Activated CD8-positive, alpha-beta memory T cell treated with anti-CD3 and anti-CD28 coated beads for 48 hours (primary cell): ENCODE measurements around the gene PROK2.

ENCODE experiments used
- DNase-seq, 3 experiments: peaks; one replicate each; pipeline ENCODE4 v3.0.0-alpha.2; 2020; ENCODE audit warnings: low read depth in 2 of 3, low spot score in 2 of 3

PROK2 gene

DNA sequence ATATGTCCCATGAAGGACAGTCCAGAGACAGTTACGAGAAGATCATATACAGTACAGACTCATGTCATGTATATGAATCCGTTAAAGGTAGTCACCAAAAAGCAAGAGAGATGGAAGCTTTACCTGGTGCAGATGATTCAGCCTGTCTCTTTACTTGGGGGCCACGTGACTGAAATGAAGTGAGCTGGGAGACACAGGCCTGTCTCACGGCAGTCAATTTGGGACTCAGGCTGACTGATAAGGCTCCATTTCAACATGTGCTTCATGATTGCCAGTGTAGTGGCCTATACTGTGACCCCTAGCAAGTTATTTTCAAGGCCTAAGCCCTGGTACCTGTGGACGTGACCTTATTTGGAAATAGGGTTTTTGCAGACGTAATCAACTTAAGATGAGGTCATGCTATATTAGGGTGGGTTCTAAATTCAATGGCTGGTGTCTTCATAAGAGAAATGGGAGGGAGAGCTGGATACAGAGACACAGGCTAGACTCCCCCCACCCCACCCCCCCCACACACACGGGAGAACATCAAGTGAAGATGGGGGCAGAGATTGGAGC, 3.0 kb upstream of the PROK2 start:
- DNase-seq: no peak

DNA sequence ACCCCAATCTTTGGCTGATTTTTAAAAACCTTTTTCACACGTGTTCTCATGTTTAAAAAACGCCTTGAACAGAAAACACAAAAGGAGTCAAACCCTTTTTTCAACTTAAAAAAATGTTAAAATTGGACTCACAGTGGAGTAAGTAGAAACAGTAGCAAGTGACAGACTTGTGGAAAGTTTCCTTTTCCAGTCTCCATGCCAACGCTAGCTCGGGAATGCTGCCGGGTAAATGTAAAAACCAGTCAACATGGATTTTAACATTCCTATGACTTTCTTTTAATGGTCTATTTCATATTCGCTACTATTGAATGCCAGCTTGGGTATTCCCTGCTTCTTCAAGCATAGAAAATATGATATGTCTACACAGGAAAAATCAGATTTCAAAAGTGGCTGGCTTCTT, 1.6 kb upstream of the PROK2 start:
- no peak for DNase-seq

DNA sequence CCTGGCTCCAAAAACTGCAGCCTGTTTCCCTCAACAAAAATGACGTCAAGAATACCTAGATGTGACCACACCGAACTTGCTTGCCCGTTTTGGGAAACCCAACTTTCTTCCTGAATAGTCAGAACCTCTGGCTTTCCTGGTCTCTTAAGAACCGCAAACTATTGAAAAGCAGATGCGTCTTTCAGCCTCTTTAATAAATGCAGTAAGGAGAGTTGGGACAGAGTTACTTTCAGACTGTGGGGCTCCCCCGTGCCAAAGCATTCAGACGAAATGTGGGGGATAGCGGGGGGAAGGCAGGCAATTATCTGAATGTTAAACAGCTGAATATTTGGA, 1.2 kb upstream of the PROK2 start:
- no peak for DNase-seq

DNA sequence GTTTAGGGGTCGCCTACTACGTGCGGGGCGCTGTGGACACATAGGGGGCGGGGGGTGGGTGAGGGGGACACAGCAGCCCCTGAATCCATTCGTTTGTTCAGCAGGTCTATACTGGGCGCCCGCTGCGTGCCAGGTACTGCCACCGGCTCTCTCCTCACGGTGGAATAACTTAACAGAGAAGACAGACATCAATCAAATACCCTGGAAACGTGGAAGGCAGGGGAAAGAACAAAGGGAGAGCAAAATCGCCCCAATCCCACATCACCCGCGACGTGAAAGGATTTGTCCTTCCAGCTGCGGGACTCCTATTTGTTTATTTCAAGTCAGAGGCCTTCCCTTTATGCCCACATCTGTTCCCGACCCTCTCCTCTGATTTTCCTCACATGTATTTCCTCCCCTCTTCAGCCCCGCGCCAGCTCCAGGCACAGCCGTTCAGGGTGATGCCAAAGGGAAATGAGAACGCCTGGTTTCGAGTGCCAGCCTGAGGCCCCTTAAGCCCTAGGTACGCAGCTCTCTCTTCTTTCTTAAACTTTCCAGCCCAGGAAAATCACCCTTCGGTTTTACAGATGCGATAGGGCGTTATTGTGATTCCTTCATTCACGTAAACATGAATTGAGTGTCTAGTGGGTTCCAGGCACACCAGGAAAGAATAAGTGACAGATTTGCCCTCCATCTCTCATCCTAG, 726 bp upstream of the PROK2 start:
- DNase-seq: no peak

DNA sequence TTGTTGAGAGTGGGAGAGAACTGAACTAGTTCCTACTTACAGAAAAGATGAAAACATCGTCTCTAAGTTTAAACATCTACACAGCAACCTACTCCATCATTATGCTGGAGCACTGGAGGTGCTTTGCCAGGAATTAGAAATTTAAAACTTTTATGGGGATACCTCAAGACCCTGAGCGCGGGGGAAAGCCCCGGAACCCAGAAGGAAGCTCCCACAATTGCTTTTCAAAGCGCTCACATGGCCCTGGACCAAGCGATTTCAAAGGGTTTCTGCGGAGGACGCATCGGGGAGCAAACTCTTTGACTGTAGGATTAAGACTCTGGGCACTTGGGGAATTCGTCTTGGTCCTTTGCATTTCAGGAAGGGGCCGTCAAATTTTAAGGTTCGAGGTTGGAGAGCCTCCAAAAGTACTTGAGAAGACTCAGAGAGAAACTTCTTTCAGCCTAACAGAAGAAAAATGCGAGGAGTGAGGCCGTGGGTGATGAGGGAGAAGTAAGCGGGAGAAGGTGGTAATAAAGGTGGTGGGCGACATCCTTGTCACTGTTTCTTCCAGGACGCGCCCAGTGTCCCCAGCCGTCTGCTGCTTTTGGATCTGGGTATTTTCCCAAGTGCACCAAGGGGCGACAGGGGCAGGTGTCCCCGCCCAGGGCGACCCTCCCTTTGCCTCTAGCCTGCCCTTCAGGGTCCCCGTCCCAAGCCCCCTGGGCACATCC, 591 bp downstream of the PROK2 start:
- no peak for DNase-seq

DNA sequence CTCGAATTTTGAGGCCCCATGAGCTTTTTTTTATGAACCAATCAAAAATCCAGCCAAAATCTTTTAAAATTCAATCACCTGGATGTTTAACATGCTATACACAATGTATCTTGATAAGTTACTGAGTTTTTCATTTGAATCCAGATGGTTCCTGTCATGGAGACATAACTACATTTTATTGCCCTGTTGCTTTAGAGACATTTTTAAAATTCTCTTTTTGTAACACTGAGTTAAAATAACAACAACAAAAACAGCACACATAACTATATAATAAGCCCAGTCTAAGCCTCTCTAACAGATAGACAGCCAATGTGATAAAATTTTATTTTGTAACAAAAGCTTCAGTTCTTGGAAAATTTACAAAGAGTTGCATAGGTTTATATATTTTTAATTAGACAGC, 1.8 kb downstream of the PROK2 start:
- no peak for DNase-seq

DNA sequence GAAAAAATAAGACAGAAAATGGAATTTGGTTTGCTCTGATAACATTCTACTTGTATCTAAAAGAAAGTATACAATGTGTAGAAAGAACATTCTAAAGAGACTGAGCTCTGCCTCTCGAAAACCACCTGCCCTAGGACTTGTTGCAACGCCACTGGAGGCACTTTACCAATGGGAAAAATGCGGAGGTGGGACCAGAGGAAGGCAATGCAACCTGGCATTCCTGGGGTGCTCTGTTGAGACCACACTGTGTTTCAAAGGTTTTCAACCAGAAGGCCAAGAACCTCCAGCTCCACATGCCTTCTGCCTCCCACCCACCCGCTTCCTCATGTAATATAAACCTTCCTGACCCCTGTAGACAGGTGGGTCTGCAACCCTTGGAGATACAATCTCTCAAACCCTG, 4.5 kb downstream of the PROK2 start:
- no peak for DNase-seq

DNA sequence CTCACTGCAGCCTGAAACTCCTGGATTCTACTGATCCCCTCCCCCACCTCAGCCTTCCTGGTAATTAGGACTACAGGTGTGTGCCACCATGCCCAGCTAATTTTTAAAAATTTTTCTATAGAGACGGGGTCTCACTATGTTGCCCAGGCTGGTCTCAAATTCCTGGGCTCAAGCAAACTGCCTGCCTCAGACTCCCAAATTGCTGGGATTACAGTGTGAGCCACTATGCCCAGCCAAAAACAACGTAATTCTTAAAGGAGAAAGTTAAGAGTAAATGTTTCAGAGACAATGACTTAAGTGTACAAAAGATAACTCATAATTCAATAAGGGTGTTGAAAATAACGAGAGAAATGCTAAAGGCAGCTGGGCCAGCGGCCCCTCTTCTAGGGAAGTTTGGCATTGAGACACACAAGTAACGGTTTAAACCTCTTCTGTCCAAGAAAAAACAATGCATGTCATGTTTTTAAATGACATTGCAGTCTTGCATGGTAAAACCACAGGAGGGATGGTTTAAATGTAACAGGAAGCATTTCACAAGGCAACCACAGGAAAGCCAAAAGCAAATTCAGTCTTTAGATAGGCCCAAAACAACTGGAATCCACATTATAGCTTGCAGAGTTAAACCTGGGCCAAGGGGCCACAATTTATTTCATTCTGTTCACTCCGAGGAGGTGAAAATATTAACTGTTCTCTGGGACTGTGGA, 5.1 kb downstream of the PROK2 start:
- DNase-seq: no peak

DNA sequence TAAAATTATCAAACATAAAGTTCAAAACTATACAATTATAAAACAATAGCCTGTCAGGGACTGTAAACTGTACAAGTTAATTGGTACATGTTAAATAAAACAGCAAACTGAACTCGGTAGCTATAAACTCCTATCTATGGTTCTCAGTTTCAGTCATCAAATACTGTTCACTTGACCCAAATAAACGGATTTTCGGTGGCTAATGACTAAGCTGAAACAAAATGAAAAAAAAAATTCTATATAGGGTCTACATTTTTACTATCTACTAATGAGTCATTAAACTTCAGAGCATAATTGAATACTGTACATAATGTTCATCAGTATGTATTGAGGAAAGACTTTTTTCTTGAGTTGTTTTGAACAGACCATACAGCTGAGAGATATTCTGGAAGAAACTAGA, 6.6 kb downstream of the PROK2 start:
- DNase-seq: no peak

DNA sequence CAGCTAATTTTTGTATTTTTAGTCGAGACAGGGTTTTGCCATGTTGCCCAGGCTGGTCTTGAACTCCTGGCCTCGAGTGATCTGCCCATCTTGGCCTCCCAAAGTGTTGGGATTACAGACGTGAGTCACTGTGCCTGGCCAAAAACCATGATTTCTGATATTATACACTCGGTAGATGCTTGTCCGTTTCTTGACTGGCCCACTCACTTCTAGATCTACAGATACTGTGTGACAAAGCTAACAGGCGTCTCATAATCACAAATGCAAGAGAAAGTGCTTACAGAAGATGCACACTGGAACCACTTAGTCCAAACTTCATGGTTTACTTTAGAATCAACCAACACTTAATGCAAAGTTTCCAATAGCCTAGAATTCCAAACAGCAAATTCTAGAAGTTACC, 8.4 kb downstream of the PROK2 start:
- DNase-seq: no peak

DNA sequence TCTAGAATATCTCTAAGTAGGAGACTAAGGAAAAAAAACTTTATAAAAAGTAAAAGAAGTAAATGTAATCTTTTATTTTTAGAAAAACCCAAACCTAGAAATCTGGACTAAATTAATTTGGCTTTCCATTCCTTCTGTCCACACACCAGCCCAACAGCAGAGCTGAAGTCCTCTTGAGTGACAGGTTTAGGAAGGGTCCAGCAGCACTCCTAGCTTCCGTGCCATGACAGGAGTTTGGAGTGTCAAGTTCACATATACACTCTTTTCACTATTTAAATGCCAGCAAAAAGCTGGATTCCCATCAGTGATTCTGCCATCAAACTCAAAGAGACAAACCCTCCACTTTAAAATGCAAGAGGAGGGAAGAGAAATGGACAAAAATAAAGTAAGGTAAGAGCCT, 13.1 kb downstream of the PROK2 start:
- no peak for DNase-seq

DNA sequence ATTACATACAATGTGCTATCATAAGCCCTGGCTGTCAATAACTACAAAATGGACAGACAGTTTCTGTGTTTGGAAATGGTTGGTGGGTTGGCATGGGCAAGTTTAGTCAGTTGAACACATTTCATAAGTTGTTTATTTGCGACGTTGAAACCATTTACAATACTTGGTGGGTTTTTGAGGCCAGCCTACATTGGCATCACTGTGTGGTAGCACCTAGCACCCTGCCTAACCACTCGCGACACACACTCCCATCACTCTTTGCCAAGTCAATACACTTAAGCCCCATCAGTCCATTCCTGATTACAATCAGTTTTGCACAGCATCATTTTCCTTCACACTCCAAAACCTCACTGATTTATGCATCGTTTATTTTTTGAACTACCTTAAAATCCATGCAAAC, 13.8 kb downstream of the PROK2 start:
- DNase-seq: no peak

DNA sequence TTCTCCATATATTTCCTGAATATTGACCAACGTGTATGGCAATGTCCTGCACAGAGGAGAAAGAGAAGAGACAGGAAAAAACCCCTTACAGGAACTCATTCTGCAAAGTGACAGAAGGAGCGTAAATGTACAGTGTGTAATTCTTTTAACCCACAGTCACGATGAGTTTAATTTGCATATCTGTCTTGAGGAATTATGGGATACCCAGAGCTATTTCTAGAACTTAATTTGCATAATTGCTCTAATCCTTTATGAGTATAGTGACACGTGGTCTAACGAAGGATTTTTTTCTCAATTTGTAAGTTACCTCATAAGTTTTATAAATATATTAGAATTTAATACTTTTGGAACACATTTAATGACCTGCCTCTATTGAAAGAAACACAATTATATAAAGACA, 21.5 kb downstream of the PROK2 start:
- DNase-seq: no peak

DNA sequence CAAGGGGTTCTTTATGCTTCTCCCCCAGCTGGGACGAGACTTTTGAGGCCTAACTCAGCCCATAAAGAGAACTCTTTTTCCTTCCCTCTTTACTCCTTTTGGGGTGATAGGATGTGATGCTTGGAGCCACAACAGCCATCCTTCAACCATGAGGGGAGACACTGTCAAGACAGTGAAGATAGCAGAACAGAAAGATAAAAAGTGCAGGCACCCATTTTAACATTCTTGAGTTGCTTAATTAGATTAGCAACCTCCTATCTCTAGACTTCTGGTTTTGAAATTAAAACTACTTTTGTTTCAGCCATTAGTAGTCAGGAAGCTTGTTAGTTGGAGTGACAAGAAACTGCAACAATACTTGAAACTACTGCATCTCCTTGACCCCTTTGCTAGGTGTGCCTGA, 24.8 kb downstream of the PROK2 start:
- DNase-seq: no peak

DNA sequence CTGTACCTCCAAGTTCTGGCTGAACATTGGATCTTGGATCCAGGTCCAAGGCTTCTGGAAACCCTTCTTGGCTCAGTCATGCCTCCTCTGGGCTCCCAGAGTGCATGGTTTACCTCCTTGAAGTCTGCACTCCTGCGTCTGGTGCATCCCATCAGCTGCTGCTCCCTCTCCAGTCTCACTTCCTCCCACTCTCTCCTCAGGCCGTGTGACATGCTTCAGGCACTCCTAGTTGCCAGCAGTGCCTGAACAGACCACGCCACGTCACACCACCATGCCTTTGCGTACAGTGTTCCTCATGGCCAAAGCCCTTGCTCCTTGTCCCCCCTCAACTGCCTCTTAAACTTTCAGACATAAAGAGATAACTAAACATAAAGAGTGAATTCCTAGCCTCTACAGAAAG, 25.5 kb downstream of the PROK2 start:
- no peak for DNase-seq

DNA sequence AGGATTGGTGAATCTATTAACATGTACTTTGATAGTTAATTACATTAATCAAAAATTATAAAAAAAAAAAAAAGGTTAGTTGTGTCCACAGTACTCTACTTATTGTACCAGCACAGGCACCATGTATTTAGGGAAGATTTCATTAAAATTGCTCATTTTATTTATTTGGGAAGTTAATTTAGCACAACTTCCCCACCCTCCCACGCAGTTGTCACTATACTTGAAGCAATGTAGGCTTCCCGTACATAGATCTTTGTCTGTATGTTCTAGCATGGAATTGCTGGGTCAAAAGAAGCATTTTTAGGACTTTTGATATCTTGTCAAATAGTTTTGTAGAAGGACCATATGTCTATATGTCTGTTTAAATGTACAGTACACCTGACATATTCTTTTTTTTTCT, 26.9 kb downstream of the PROK2 start:
- DNase-seq: no peak

DNA sequence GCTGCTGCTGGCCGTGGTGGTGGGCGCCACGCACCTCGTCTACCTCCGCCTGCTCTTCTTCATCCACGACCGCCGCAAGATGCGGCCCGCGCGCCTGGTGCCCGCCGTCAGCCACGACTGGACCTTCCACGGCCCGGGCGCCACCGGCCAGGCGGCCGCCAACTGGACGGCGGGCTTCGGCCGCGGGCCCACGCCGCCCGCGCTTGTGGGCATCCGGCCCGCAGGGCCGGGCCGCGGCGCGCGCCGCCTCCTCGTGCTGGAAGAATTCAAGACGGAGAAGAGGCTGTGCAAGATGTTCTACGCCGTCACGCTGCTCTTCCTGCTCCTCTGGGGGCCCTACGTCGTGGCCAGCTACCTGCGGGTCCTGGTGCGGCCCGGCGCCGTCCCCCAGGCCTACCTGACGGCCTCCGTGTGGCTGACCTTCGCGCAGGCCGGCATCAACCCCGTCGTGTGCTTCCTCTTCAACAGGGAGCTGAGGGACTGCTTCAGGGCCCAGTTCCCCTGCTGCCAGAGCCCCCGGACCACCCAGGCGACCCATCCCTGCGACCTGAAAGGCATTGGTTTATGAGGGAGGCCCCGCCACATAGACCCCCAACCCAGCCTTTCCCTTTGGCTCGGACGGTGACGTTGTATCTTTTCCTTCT, 30.2 kb downstream of the PROK2 start:
- DNase-seq: no peak

DNA sequence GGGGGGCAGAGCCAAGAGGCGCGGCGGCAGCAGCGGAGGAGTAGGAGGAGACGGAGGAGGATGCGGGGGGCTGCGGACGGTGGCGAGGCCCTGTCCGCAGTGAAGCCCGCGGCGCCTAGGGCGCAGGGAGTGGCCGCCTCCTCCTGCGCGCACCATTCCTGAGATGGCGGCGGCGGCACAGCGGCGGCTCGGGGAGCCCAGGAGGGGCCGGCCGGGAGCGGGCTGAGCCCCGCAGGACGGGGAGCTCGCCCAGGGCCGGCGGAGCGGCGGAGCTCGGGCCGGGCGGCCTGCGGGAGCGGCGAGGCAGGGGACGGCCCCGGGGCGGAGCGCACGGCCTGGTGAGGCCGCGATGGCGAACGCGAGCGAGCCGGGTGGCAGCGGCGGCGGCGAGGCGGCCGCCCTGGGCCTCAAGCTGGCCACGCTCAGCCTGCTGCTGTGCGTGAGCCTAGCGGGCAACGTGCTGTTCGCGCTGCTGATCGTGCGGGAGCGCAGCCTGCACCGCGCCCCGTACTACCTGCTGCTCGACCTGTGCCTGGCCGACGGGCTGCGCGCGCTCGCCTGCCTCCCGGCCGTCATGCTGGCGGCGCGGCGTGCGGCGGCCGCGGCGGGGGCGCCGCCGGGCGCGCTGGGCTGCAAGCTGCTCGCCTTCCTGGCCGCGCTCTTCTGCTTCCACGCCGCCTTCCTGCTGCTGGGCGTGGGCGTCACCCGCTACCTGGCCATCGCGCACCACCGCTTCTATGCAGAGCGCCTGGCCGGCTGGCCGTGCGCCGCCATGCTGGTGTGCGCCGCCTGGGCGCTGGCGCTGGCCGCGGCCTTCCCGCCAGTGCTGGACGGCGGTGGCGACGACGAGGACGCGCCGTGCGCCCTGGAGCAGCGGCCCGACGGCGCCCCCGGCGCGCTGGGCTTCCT, 31.0 kb downstream of the PROK2 start, which contains the start of gene GPR27:
TSS of gene GPR27 (plus strand) at position 155 of the 909 bp plus-strand sequence. CDS start at position 350, 195 bp downstream.
- DNase-seq: no peak

DNA sequence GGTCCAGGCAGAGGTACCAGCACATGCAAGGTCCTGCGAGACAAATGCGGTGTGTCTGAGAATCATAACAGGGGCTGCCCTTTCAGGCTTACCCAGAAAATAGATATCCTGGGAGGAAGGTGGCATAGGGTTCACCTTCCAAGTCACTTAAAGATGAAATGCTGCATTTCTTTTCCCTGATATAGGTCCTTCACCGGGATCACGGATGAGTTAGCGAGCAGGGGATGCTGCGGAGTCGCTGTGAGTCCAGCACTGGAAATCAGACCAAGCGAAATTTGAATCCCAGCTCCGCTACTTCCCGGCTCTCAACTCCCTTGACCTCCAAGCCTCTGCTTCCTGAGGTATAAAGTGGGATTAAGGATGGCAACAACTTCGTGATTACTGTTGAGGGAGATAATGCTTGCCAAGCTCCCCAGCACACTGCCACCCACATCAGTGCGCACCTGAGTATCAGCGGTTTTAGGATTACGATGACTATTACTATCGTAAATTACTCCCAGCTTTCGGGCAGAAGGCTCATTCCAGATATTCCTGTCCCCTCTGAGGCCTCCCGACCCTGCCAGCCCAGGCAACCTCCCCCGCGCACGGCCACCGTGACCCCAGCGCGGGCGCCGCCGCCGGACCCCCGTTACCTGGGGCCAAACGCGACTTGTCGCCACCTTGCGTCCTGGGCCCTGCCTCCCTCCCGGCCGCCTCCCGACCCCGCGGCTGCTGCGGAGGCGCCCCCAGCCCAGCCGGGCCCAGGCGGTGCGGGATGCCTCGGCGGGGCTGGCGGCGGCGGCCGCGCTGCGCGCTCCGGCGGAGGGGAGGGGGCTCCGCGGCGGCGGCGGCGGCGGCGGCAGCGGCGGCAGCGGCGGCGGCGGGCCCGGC, 31.9 kb downstream of the PROK2 start:
- DNase-seq: no peak

DNA sequence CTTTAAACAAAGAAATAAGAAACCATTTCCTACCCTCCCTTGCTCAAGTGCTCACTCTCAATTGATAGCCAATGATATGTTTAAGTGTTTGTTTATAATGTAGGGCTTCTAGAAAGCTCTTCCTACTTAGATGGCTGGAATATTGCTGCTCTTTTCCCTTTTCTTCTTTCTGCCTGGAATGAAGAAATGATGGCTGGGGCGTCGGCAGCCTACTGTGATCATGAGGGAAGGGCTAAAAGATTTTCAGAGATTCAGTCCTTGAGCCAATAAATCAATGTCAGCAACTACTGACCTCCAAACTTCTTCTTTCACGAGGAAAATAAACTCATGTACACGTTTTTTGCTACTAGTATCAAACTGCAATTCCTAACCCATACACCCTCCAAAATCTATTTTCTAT, 33.3 kb downstream of the PROK2 start:
- DNase-seq: no peak
